Activated CD4-positive, CD25-positive, alpha-beta regulatory T cell treated with anti-CD3 and anti-CD28 coated beads, Interleukin-2, amount 50 U/mL, for 72 hours (primary cell): ENCODE measurements around the gene MED12L.

ENCODE experiments used
- DNase-seq: peaks from one replicate; pipeline ENCODE4 v3.0.0; 2021

MED12L gene

DNA sequence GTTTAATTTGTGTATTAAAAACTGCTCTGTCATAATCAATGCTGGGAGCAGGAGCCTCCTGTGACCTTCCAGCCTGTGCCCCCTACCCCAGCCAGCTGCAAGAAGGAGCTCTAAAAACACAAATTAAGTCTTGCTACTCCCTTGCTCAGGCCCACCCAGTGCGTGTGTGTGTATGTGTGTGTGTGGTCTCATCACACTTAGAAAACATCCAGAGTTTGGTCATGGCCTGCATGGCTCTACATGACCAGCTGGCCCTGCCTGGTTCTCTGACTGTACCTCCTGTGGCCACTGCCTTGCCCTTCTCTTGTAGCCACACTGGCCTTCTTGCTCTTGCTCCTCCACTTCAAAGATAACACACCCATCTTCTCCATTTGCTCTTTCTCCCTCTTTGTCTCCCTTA lies 179.1 kb downstream of the MED12L start:
- DNase-seq = no peak

DNA sequence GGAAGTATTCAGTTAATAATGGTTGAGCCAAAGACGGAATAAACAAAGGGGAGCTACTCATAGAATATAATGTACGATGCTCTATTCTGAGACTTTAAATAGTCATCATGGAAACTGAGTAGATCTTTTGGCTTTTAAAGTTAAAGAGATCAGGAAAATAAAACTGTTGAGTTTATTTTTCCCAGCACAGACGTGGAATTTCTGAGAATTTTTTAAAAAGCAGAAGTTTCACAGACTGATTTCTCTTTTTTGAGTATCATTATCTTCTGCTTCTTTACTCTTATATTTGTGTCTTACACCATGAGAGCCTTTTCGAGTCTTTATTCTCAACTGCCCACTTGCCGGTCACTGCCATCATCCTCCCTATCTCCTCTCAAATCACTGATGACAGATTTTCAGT lies 179.7 kb downstream of the MED12L start:
- DNase-seq = no peak

DNA sequence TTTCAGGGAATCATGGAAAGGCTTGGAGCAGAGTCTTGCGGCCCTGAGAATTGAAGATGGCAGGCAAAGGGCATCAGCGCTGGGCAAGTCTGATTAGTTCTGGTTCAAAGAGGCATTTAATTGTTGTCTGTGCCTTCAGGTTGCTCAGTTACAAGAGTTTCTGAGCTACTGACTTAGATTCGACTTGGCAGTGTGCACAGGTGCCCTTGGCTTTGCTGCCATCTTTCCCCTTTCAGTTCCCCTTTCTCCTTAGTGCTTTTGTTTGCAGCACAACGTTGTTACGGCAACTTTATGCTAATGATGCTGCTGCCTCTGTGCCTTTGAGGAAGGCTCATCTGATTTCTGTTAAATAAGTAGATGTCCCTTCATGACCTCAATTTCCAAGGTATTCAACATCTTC lies 180.4 kb downstream of the MED12L start:
- no peak for DNase-seq

DNA sequence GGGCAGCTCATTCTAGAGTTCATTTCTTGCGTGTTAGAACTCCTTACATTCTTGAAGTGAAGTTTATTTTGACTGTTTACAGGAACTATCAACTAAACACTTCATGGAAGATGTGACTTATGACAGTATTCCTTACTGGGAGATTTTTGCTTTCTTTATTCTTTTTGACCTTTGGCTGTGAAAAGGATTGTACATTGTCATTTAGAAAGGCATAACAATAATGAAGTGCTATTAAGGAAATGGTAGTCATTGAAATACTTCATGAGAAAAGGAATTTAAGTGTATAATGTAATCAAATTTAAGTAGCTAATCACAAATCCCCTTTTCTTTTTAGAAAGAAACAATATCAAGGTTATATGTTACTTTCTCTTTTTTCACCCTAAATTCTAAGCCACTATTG lies 181.6 kb downstream of the MED12L start:
- DNase-seq = no peak

DNA sequence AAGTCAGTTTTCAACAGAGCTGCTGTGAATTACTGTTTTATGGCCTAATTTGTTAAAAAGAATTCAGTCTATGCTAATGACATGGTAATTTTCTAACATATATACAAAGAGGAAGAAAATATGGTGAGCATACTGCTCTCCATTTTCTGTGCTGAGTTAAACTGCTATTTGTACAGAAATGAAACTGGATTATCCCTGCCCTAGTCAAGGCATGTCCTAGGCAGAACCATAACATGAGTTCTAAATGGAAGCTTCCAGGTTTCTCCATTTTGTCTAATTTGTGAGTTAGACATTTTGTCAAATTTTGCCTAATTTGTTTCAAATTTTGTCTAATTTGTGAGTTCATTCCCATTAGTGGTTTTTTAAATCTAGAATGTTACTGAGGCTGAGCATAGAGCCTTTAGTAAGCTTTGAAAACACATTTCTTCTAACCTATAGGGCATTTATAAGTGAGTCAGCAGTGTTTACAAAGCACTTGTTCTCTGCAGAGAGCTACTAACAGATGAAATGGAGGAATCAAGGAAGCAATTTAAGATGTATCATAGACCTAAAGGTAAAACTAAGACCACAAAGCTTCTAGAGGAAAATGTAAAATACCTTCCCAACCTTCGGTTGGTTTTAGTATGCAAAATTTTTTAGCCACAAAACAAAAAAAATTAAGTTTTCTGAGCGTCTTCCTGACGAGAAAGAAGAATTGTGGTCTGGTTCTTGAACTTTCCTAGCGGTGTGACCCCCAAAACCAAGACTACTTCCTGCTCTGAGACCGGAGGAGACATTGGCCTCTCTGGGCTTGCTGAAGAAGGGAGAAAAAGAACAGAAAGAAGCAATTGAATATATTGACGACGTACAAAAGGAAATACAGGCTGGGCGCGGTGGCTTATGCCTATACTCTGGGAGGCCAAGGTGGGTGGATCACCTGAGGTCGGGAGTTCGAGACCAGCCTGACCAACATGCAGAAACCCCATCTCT lies 183.1 kb downstream of the MED12L start:
- DNase-seq = no peak

DNA sequence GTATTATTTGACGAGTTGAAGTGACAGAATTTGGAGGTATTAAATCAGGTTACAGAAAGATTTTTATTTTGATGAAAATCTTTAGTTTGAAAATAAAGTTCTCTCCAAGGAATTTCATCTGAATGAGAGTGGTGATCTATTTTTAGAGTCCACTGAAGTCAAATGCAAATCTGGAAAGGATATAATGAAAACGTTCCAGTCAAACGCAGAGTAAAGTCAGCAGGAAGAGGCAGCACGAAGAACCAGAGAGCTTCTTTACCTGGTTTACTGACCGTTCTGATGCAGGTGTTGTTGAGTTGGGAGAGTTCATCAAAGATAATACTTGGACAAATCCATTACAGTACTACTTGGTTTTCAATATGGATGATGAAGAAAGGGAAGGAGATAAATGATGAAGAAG lies 184.2 kb downstream of the MED12L start:
- no peak for DNase-seq

DNA sequence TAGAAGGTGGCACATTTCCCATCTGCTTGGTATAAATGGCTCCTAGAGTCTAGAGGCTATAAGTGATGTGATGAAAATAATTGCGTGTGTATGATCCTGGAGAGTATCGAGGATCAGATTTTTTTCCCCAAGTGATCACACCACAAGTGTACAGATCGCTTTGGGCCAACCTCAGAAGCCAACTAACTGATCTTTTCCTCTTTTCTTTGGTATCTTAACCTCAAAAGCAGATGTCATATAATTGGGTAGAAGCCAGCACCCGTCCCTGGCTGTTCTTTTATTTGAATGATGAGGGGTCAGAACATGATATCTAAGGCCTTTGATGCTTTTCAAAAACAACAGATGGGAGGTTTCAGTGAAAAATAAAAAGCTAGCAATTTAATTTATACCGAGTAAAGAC lies 189.6 kb downstream of the MED12L start:
- no peak for DNase-seq

DNA sequence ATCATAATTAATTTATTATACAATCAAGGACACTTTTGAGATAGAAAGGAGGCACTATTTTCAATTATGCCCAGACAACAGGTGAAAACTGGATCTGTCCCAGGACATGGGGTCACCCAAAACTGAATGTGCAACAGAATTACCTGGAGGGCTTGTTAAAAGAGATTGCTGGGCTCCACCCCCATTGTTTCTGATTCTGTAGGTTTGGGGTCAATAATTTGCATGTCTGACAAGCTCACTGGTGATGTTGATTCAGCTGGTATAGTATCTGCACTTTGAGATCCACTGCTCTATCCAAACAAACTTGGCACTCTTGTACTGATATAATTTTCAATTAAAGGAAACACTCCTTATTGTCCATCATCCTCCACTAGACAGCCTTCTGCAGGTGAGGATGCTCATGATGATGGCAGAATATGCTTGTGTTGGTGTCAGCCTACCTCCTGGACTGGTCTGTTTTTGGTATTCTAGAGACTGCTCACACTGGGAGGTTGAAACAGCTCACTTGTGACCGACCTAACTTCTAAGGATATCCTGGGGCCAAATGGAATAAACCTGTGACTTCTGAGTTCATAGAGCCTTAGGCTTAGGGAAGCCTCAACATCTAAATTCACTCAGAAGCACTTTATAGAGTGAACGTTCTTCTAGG lies 190.7 kb downstream of the MED12L start:
- no peak for DNase-seq

DNA sequence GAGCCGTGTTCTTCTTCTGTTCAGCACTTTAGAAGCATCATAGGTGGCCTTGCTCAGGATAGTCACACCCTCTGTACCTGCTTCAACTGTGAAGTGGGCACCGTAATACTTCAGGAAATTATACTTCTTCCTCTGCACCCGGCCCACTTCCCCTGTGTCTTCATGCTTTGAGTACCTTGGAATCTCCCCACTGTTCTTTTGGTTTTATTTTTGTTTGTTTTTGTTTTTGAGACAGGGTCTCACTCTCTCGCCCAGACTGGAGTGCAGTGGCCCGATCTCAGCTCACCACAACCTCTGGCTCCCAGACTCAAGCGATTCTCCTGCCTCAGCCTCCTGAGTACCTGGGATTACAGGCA lies 191.2 kb downstream of the MED12L start:
- DNase-seq = no peak

DNA sequence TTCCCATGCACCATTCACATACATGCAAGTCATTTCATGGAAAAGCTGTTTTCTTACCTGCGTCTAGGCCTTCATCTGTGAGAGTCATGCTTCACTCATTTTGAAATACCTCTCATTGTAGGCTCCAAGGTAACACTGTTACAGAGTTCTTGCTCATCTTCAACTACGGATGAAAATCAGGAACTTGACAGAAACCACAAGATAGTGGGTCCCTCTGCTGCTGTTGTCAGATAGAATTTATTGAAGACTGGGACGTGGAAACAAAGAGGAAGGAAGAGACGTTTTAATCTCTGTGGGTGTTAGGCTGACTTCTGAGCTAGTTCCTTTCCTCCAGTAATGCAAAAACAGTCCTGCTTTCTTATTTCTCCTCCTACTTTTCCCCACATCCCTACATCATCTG lies 192.8 kb downstream of the MED12L start, which contains the start of gene P2RY14:
TSS of gene P2RY14 (minus strand) at position 313 of the 400 bp plus-strand sequence. CDS start 64,226 bp downstream, outside the sequence.
- no peak for DNase-seq

DNA sequence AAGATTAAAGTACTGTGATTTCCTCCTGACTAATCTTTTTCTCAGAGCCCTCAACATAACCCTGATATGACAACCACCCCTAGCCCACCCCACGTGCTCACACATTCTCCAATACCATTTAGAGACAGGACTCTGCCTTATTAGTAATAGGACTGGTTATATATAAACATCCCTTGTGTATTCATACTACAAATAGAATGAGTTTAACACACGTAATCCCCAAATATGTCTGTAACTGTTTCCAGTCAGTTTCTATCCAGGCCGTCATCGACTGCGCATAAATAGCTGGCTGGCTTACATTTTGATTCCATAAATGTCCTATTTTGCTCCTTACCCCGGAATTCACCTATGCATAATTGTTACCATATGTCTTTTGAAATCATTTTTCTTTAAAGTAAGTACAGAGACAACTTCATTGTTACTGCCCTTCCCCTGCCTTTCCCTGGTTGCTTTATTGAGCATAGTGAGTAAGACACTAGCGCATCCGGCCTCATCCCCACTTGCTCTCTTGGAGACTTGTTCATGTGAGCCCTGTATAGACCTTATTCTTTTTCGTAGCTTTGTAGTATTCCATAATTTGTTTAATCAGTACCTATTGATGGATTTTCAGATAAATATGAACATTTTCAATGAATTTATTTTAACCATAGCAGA lies 196.3 kb downstream of the MED12L start:
- DNase-seq = no peak

DNA sequence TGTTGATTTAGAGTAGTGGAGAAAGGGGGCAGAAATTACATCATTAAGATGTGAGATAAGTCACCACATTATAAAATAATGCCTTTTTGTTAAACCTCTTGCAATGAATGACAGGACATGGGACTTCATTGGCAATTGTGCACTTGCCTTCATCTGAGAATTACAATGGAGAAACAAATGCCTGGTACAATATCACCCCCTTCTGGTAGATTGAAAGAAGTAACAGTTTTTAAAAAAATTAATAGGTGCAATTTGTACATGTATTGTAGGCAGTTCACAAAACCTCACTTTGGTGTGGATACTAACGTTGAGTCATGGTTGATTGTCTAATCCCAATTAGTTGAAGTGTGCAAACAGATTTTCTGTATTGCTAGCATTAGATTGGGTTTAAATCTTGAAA lies 197.5 kb downstream of the MED12L start:
- no peak for DNase-seq

DNA sequence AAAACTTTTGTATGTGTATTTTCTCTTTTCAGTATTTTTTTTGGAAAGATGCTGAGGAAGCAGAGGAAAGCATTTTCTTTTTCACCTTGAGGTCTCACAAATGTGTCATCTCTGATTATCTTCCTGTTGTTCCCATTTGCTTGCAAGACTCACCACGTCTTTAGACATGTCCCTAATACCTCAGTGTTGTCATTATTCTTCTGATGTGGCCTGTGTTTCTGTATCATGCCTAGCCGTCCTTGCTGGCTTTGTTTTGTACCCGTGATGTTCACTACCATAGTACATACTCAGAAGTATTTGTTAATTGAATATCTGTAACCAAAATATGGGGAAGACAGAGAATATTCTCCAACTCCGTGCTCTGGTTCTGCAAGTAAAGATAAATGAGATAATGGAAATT lies 197.9 kb downstream of the MED12L start:
- no peak for DNase-seq

DNA sequence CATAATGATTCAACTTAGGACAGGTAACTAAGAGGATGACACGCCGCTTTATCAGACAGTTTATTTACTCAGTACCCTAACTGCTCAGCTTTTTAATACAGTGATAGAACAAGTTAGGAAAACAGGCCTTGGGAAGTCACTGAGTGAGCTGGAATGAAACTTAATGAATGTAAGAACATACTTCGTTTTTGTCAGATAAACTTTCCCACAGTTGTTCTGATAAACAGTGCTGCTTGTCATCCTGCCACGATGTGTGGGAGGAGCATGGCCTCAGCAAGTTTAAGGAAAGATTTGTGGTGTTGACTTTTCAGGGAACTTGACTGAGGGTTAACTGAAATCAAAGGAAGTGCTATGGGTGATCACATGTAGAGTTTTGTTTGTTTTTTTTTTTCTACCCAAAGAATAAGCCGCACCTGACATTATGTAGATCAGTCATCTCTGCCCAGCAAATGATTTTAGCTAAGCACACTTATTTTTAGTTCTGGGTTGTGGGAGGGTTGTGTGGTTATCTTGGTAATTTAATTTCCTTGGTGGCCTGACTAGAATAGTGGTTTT lies 198.5 kb downstream of the MED12L start:
- no peak for DNase-seq

DNA sequence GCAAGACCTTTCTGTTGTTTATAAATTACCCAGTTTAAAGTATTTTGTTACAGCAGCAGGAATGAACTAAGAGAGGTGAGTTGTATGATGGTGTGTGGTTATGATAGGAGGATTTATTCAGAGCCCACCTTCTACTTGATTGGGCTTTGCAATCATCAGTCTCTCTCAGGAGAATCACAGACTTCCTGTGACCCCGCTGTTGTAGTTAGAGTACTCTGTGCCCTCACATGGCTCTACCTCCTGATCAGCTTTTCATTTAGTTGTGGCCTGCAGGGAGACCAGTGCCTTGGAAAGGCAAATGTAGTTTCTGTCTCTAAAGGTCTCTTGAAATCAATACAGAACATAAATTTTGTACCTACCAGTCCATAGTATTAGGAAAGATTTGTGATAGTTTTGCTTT lies 200.5 kb downstream of the MED12L start:
- DNase-seq = no peak

DNA sequence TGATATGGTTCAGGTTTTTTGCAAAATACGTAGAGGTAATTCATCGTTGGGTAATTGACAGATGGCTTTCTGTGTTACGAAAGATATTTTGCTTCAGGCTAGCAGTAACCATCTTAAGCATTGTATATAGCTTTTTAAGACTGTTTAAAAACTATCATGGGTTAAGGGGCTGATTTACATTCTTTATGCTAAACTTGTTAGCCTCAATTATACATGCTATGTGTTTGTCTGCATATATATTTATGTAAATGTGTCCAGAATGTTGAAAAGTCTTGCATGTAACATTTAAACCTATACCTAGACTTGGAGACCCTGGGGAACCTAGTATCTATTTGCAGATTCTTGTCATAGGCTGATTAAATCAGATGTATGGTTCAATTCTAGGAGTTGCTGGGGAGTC lies 204.0 kb downstream of the MED12L start:
- no peak for DNase-seq

DNA sequence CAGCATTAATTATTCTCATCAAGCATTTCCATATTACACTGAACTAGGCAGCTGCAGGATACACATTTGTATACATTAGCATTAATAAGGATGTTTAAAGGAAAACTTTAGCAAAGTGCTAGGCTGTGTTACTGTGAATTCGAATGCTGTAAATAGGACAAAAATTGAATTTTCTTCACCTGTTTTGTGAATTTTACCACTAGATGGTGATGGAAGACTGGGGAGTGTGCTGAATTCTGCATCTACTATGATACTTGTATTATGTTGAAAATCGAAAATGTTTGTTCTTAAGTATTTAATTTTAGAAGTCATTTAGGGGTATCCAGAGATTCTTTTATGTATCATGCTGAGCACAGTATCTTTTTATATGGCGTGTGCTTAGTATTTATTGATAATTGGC lies 205.2 kb downstream of the MED12L start:
- no peak for DNase-seq

DNA sequence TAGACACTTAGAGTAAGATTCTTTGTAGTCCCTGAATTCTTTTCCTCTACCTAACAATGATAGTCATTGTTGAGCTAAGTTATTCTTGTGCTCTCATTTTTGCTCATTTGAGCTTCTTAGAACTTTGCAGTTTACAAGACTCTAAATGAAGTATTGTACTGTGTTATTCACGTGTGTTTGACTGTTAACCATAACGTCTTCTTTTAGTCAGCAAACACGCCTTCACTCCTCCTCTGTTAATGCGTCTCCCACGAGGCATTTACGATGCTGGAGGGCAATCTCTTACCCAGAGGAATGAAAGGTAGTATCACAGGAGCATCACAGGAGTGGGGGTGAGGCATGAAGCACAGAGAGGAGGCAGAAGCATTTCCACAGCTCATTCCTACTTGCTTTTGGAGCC lies 207.7 kb downstream of the MED12L start:
- no peak for DNase-seq

DNA sequence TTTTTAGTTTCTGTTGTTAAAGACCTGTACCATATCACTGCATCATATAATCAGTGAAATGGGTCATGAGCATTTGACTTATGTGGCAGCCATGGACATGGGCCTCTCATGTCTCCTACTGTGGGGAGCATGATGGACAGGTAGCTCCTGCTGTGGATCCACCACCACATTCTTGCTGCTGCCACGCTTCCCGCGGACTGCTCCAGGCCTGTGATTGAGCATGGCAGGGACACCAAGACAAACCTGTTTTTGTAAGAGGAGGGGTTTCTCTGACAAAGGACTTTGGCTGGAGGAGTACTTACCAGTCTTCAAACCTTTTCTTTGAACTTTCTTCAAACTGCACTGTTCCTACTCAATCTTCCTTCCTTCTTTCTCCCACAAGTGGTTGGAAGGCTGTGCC lies 210.8 kb downstream of the MED12L start:
- no peak for DNase-seq

DNA sequence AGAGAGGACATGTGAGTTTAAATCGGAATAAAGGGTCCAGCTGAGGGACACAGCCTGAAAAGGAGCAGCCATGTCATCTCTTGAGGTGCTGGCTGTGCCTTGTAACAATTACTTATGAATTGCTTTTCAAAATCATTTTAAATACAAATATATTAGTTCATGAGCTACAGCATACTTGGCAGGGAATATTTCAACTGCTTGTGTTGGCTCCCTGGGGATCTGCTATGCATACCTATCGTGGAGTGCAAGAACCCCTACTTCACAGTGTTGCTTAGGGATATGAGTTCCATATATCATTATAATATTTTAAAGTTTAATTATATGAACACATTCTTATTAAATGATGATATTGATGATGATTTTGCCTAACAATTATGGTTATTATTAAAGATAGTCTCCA lies 212.0 kb downstream of the MED12L start:
- DNase-seq = no peak

DNA sequence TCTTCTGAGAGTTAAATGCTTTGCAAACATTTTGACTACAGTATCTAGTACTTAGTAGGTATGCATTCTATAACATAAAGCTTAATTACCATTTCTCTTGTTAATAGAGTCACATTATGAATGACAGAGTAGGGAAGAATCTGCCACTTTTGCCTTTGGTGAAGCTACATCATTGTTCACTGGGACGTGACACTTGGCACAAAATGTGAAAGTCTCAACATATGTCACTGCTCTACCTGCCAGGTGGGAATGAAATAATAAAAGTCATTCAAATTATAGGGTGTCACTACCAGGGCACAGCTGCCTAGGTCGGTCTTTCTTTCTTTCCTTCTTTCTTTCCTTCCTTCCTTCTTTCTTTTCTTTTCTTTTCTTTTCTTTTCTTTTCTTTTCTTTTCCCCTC lies 213.5 kb downstream of the MED12L start:
- no peak for DNase-seq

DNA sequence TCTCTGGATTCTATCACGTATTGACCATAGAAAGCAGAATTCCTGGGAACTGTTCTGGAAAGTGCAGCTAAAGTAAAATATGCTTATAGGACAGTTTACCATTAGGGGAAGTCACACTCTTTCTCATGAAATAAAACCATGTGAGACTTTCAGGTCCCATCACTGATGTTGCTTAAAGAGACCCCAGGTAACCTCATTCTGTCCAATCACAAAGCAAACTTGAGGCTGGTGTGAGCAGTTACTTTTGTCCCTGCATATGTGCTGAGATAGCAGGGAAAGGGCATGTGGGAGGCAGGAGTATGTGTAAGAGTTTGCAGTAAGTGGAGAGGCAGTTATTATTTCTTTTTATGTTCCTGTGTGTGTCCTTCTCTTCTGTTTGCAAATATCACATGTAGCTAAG lies 215.1 kb downstream of the MED12L start:
- DNase-seq = no peak

DNA sequence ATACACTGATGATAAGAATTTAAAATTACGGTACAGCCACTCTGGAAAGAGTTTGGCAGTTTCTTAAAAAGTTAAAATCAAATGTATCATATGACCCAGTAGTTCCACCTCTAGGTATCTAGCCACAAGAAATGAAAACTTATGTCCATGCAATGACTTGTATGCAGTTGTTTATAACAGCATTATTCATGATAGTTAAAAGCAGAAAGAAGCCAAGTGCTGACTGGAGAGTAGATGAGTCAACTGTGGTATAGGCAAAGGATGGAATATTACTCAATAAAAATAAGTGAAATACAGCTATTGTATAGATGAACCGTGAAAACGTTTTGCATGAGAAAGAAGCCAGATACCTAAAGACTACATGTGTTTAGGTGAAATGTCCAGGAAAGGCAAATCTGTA lies 216.3 kb downstream of the MED12L start:
- DNase-seq = no peak

DNA sequence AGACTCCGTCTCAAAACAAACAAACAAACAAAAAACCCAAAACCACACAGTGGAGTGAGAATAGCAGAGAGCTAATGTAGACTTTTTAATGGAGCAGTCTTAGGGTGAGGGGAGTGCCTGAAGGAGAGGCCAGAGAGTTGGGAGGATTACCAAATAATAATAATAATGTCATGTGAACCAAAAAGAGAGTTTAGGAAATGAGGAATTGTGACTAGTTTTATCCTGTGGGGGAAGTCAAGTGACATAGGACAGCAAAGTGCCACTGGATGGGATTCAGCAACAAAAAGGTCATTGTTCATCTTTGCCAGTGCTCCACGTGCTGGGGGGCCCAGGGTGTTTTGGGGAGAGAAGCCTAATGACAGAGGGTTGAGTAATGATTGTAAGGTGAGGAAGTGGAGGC lies 218.3 kb downstream of the MED12L start:
- DNase-seq = no peak
